Right atrium auricular region (tissue), 2 donors: Measurements from ENCODE around the gene TMEM202. TPM values are rescaled to one million over a fixed set of nuclear protein-coding genes. Genes with fewer than 3 reads are reported as not detected.
"Not testable (repeated sequence)": the region's sequence is repeated elsewhere in the genome, so short reads cannot be mapped to it uniquely, and the experiment has no call there.

Experiments
- DNase-seq: peaks from one replicate; pipeline ENCODE4 v3.0.0-alpha.2; 2019; ENCODE audit warnings: low spot score
- H3K27ac ChIP-seq, 2 donors: fragments of 200-600 bp; sonication (generic); 1 replicate in 1 of 2; 2 replicates in 1 of 2; pipeline ENCODE4 v1.5.1; 2016 to 2019
- H3K27me3 ChIP-seq, 2 donors: fragments of 200-600 bp; sonication (generic); one replicate each; pipeline versions ENCODE4 v1.5.1 to v1.6.0; 2017 to 2019
- H3K36me3 ChIP-seq: fragments of 200-600 bp; sonication (generic); one replicate; pipeline ENCODE4 v1.5.1; 2016
- H3K4me1 ChIP-seq, 2 donors: fragments of 200-600 bp; sonication (generic); one replicate each; pipeline versions ENCODE4 v1.5.1 to v1.6.0; 2017 to 2019
- H3K4me3 ChIP-seq, 2 donors: fragments of 200-600 bp; sonication (generic); 1 replicate in 1 of 2; 2 replicates in 1 of 2; pipeline ENCODE4 v1.5.1; 2017 to 2019; ENCODE audit warnings: mild to moderate bottlenecking in 1 of 2, moderate library complexity in 1 of 2
- H3K9me3 ChIP-seq, 2 donors: fragments of 200-600 bp; sonication (generic); one replicate each; pipeline ENCODE4 v1.5.1; 2019
- CTCF ChIP-seq, 2 donors: fragments of 200-600 bp; sonication (generic); IDR thresholded peaks; one replicate each; pipeline ENCODE4 v1.5.1; 2019; ENCODE audit warnings: antibody characterized with exemption in 2 of 2
- total RNA-seq, 2 donors: library from RNA; depleted of rRNA; stranded (reverse); fragments of >200 nt; gene quantifications; one replicate each; pipeline ENCODE4 v1.1.0, GENCODE V29; 2016

The TMEM202 gene
- total RNA-seq, 2 donors from 2014 or later, result not detected

- no peak for TF ChIP-seq CTCF (IDR thresholded peaks at IDR 0.05)
- Histone ChIP-seq H3K4me3 (peak overlapping the region; percentile 74 to 89), H3K4me1 (peaks cover 0 to 27% of the 10 kb centered on the region in 2 donors), H3K27me3 (no peaks in the 10 kb centered on the region), H3K36me3 (no peaks in the 10 kb centered on the region), H3K27ac (peak overlapping the region; percentile 90 to 91), H3K9me3 (no peaks in the 10 kb centered on the region)
- DNase-seq, result no peak
Measured at GRCh38 chr15:72375501-72375845, 22.6 kb upstream of the TMEM202 start.

- Histone ChIP-seq H3K27me3 (no peaks in the 10 kb centered on the region), H3K9me3 (no peaks in the 10 kb centered on the region), H3K4me1 (peaks cover 0 to 24% of the 10 kb centered on the region in 2 donors), H3K27ac (peak within 1 kb of the TSS; percentile 90 to 91), H3K4me3 (peak within 1 kb of the TSS; percentile 74 to 89), H3K36me3 (no peaks in the 10 kb centered on the region)
- no peak for TF ChIP-seq CTCF (IDR thresholded peaks at IDR 0.05)
- peak; percentile 98 for DNase-seq
Measured at GRCh38 chr15:72375846-72376581, 22.1 kb upstream of the TMEM202 start, which contains the start of gene HEXA. TSS of gene HEXA (minus strand) at chr15:72376014. CDS start at chr15:72375972, 42 bp downstream.

GRCh38 chr15:72377331-72377730 is 20.8 kb upstream of the TMEM202 start:
- no peak overlapping the region for H3K27ac ChIP-seq
- H3K36me3 ChIP-seq, result no peaks in the 10 kb centered on the region
- no peaks in the 10 kb centered on the region for H3K9me3 ChIP-seq
- TF ChIP-seq CTCF (IDR thresholded peaks at IDR 0.05), result no peak
- H3K4me3 ChIP-seq, result no peak overlapping the region
- H3K27me3 ChIP-seq, result no peaks in the 10 kb centered on the region
- no peak for DNase-seq
- H3K4me1 ChIP-seq, result peaks cover 0 to 24% of the 10 kb centered on the region in 2 donors

GRCh38 chr15:72379106-72379505 is 19.0 kb upstream of the TMEM202 start:
- not testable (repeated sequence) for H3K27me3 ChIP-seq, H3K9me3 ChIP-seq, H3K36me3 ChIP-seq, H3K4me3 ChIP-seq, H3K27ac ChIP-seq, DNase-seq
- H3K4me1 ChIP-seq, result peaks cover 0 to 22% of the 10 kb centered on the region in 2 donors

GRCh38 chr15:72379856-72380430 is 18.2 kb upstream of the TMEM202 start:
- no peak for TF ChIP-seq CTCF (IDR thresholded peaks at IDR 0.05)
- Histone ChIP-seq H3K27ac (no peak overlapping the region), H3K27me3 (no peaks in the 10 kb centered on the region), H3K4me1 (peaks cover 0 to 14% of the 10 kb centered on the region in 2 donors), H3K36me3 (no peaks in the 10 kb centered on the region), H3K9me3 (no peaks in the 10 kb centered on the region), H3K4me3 (no peak overlapping the region)
- DNase-seq, result no peak

GRCh38 chr15:72380743-72381142 is 17.4 kb upstream of the TMEM202 start:
- H3K9me3 ChIP-seq, result no peaks in the 10 kb centered on the region
- no peak for DNase-seq
- no peak overlapping the region for H3K4me3 ChIP-seq
- H3K27me3 ChIP-seq, result no peaks in the 10 kb centered on the region
- H3K27ac ChIP-seq, result no peak overlapping the region
- no peak for TF ChIP-seq CTCF (IDR thresholded peaks at IDR 0.05)
- no peaks in the 10 kb centered on the region for H3K36me3 ChIP-seq
- peaks cover 0 to 11% of the 10 kb centered on the region in 2 donors for H3K4me1 ChIP-seq
